ENCODE data around the gene CSNK1G2. TPM values are rescaled to one million over a fixed set of nuclear protein-coding genes. Genes with fewer than 3 reads are reported as not detected.
A peak's percentile ranks its signal among the peaks of the same experiment; 100 is the strongest.

The CSNK1G2 gene
- total and polyA plus RNA-seq, 8 donors: 20.7 to 69.4 (median 27.9) TPM

DNA sequence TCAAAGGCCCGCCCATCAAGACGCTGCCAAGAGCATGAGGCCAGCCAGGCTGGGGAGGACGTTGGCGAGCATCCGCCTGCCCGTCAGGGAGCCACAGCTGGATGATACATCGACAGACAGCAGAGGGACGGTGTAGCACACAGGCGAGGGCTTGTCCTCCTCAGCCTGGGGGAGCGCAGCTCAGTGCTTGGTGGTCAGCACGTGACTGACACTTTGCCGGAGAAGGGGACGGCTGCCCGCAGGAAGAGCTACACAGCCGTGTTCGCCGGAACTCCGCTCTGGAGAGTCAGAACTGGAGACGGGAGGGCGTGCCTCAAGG is 34.1 kb downstream of the CSNK1G2 start:
- intact Hi-C loops (cut with DNase I): no loop called here
- Histone ChIP-seq H3K27ac (no peak overlapping the region), H3K4me1 (no peaks in the 10 kb centered on the region), H3K9me3 (no peaks in the 10 kb centered on the region), H3K36me3 (peaks cover under 1 to 13% (median 9%) of the 10 kb centered on the region in 3 donors), H3K27me3 (no peaks in the 10 kb centered on the region), H3K4me3 (no peak overlapping the region)
- WGBS, 2 donors: 89 to 92% methylated on average over 20 of the region's 20 CpGs
- TF ChIP-seq CTCF (IDR thresholded peaks at IDR 0.05): no peak
- DNase-seq: no peak
- no peak for FAIRE-seq
- no peak for ATAC-seq

DNA sequence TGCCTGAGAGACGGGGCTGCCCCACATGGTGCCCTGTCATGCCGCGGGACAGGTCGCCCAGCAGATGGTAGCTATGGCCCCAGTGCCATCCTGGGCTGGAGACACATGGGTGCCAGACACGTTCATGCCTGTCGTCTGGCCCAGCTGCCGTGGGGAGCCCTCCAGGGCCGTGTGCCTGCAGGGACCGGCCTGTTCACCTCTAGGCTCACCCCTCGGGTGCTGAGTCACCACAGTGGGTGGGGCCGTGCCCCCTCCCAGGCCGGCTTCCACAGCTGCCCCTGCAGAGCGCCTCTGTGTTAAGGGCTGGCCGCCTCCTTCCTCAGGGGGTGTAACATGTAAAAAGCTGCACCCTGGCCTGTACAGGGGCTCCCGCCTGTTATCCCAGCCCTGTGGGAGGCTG is 36.1 kb downstream of the CSNK1G2 start:
- 94 to 96% methylated on average over 15 of the region's 15 CpGs for WGBS, 2 donors
- Histone ChIP-seq H3K4me1 (no peaks in the 10 kb centered on the region), H3K36me3 (peaks cover 3 to 31% (median 18%) of the 10 kb centered on the region in 3 donors), H3K27me3 (no peaks in the 10 kb centered on the region), H3K4me3 (no peak overlapping the region), H3K27ac (no peak overlapping the region), H3K9me3 (no peaks in the 10 kb centered on the region)
- intact Hi-C loops (cut with DNase I): no loop called here
- ATAC-seq (no peak), DNase-seq (no peak), FAIRE-seq (no peak)
- TF ChIP-seq CTCF (IDR thresholded peaks at IDR 0.05): no peak

- no peak overlapping the region for H3K27ac ChIP-seq
- no peak overlapping the region for H3K4me3 ChIP-seq
- no peaks in the 10 kb centered on the region for H3K27me3 ChIP-seq
- H3K4me1 ChIP-seq: no peaks in the 10 kb centered on the region
- ATAC-seq (no peak), DNase-seq (peak in 1 of 6 donors; percentile 75), FAIRE-seq (no peak)
- no peaks in the 10 kb centered on the region for H3K9me3 ChIP-seq
- intact Hi-C loops (cut with DNase I): no loop called here
- peaks cover 3 to 35% (median 18%) of the 10 kb centered on the region in 3 donors for H3K36me3 ChIP-seq
- no peak for TF ChIP-seq CTCF (IDR thresholded peaks at IDR 0.05)
- WGBS, 2 donors: 96 to 97% methylated on average over 41 to 51 of the region's 51 CpGs
These were observed 37.4 kb downstream of the CSNK1G2 start for GRCh38 chr19:1978346-1978894.

DNA sequence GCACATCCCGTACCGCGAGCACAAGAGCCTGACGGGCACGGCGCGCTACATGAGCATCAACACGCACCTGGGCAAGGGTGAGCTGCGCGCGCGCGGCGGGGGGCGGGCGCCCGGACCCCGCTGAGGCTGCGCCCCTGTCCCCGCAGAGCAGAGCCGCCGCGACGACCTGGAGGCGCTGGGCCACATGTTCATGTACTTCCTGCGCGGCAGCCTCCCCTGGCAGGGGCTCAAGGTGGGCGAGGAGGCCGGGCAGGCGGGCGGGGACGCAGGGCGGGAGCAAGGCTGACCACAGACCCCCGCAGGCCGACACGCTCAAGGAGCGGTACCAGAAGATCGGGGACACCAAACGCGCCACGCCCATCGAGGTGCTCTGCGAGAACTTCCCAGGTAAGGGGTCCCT is 38.0 kb downstream of the CSNK1G2 start:
- no peak for FAIRE-seq
- Histone ChIP-seq H3K4me1 (no peaks in the 10 kb centered on the region), H3K27ac (no peak overlapping the region), H3K4me3 (no peak overlapping the region), H3K9me3 (no peaks in the 10 kb centered on the region), H3K27me3 (no peaks in the 10 kb centered on the region), H3K36me3 (peaks cover 3 to 35% (median 18%) of the 10 kb centered on the region in 3 donors)
- ATAC-seq: no peak
- no peak for TF ChIP-seq CTCF (IDR thresholded peaks at IDR 0.05)
- peak in 2 of 6 donors; percentile 36 to 67 for DNase-seq
- 96 to 98% methylated on average over 34 to 43 of the region's 43 CpGs for whole genome bisulfite sequencing, 2 donors
- intact Hi-C loops (cut with DNase I): no loop called here

DNA sequence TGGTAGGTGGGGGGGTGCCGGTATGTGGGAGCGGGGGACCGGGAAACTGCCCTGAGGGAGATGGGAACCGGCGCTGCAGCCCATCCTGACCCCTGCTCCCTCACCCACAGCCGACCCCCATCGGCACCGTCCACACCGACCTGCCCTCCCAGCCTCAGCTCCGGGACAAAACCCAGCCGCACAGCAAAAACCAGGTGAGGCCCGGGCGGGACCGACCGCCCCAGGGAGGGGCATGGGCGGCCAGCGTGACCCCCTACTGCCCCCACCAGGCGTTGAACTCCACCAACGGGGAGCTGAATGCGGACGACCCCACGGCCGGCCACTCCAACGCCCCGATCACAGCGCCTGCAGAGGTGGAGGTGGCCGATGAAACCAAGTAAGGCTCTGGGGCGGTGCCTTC is 38.7 kb downstream of the CSNK1G2 start:
- DNase-seq (peak in 1 of 6 donors; percentile 78), FAIRE-seq (no peak), ATAC-seq (no peak)
- TF ChIP-seq CTCF (IDR thresholded peaks at IDR 0.05): no peak
- intact Hi-C loops (cut with DNase I): no loop called here
- Histone ChIP-seq H3K27ac (no peak overlapping the region), H3K36me3 (peaks cover 3 to 35% (median 18%) of the 10 kb centered on the region in 3 donors), H3K4me1 (no peaks in the 10 kb centered on the region), H3K4me3 (no peak overlapping the region), H3K9me3 (no peaks in the 10 kb centered on the region), H3K27me3 (no peaks in the 10 kb centered on the region)
- 93 to 94% methylated on average over 28 of the region's 28 CpGs for WGBS, 2 donors
